NCI-H2196 treated with DMSO at 0.1 percent for 48 hours (cell line): ENCODE measurements around the gene KRT3.

Experiments
- DNase-seq: peaks from one replicate; lab custom pipeline; 2025; ENCODE audit not compliant: unreplicated experiment; lab: John Stamatoyannopoulos, UW

The KRT3 gene

DNA sequence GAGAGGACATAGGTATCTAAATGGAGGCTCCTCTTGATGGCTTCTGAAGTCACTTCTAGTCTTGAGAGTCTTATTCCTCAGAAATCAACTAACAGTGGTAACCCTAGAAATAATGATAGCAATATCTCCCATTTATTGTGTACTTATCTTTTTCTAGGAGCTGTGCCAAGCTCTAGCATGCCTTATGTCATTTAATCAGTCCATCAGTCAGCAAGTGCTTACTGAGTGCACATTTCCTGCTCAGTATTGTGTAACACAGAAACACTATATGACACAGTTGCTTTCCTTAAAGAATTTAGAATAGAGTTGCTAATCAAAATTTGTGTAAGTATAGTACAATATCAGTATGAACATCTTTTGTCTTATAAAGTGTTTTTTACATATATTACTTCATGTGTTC, 55.3 kb downstream of the KRT3 start:
- DNase-seq: peak; percentile 81

DNA sequence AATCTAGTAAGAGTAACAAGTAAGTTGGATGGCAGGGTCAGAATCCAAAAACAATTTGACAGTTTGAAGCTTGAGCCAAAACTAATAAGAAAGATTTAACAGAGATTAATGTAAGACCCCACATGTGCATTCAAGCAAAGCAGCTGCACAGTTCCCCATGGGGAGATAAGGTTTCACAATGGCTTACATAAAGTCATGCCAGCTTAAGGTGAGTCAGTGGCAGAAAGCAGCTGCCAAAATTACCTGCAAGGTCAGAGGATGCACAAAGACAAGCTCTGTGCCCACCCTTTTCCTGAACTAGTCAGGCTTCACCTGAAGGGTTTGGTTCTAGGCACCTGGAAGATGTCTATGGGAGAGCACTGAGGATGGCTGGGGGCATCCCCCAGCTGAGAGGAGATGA, 56.0 kb downstream of the KRT3 start:
- peak; percentile 60 for DNase-seq
